NOMO-1 treated with DMSO at 0.1 percent for 48 hours (cell line): ENCODE results near the gene OR5M3.

Source experiments
- DNase-seq: peaks from one replicate; lab custom pipeline; 2025; ENCODE audit not compliant: unreplicated experiment; lab: John Stamatoyannopoulos, UW

OR5M3 gene

DNA sequence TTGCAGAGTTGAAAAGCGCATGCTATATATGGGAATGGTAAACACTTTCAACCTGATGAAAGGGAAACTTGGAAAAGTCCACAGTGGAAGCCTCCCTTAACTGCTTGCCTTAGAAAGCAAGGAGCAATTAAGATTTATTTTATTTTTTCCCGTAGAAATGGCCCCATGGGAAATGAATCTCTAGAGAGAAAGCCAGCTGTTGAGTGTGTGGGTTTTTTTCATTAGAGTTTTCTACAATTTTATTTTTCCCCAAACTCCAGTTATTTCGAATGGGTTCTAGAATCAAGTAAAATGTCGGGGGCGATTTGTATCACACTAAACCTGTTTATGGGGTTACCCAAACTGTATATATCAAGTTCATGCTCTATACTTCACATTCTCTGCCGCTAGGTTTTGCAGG lies at the start of gene OR5M3:
Gene OR5M3 (minus strand): TSS at position 101 of the 400 bp plus-strand sequence. CDS start 2,855 bp downstream, outside the sequence.
- no peak for DNase-seq

DNA sequence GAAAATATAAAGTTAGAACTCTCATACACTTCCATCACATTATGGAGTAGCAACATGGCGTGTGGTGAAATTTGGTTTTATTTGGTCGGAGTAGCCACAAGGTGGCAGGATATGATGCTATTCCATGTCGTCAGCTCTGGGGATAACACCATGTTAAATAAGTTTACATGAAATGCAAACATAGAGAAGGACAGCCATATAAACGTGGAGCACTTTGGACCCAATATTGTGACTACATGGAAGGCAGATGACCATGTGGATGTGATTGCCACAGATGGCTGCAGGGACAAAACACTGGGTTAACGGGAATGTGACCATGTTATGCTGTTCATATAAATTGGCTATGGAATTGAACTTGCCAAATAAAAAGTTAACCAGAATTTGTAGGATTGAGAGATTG lies 48.9 kb upstream of the OR5M3 start:
- no peak for DNase-seq

DNA sequence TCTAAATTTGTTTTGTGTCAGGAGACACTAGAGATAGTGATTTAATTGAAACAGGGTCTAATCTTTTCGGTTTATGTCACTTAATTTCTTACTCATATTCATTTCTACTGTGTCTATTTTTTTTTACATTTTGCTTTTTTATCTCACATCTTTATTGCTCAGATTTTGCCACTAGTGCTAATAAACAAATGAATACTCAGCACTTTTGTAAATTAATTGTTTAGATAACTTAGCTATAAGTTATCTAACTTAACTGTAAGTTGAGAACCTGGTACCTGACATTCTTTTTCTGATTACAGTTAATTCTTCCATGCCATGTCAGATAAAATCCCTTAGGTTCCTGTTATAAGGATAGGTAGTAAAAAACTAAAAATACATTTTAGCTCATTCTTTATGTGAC lies 40.1 kb upstream of the OR5M3 start:
- no peak for DNase-seq

DNA sequence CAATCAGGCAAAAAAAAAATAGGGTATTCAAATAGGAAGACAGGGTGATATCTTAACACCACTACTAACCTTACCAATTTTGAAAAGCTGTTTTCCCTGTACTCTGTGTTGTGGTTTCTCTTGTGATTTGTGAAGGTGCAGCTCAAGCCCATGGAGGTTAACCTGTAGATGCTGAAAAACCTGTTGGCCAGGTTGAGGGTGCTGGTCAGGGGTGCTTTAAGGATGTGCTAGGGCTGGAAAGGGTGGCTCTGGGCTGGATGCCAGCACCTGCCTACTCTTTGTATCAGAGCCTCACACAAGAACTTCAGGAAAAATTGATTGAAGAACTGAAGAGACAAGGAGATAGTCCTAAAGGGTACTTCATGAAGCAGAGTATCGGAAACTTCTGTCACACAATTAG lies 36.3 kb upstream of the OR5M3 start:
- DNase-seq: no peak

DNA sequence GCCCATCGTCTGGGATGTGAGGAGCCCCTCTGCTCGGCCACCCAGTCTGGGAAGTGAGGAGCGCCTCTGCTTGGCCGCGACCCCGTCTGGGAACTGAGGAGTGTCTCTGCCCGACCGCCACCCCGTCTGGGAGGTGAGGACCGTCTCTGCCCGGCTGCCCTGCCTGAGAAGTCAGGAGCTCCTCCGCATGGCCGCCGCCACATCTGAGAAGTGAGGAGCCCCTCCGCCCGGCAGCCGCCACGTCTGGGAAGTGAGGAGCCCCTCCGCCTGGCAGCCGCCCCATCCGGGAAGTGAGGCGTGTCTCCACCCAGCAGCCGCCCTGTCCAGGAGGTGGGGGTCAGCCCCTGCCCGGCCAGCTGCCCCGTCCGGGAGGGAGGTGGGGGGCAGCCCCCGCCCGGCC lies 23.9 kb upstream of the OR5M3 start:
- no peak for DNase-seq

DNA sequence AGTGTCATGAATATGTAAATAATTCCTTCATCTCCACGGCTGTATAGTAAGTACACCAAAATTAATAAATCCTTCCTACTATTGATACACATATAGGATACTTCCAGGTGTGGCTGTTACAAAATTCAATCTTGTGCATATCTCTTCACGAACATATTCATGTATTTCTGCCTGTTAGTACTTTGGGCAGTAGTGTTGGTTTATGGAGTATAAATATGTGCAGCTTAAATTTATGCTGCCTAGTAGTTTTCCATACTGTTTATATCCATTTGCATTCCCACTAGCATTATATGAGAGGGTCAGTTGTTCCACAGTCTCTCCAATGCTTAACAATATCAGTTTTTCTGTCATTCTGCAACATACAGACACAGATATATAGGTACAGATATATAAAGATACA lies 22.0 kb upstream of the OR5M3 start:
- no peak for DNase-seq

DNA sequence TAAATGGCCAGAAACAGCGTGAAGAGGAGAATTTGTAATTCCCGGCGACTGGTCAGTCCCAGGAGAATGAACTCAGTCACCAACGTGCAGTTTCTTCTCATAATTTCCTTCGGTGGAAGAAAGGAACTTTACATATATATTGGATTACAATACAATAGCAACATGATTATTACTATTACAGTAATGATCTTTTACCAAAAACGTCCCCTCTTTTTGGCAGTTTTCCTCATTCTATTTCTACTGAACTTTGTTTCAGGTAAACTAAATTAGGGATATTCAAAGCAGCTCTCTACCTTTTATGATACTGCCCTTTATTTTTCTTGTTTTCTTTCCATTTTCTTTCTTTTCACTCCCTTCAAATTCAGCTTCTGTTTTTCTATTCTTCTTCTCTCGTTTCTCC lies 18.1 kb upstream of the OR5M3 start, which contains the start of gene OR5M8:
Gene OR5M8 (minus strand): TSS at position 101 of the 400 bp plus-strand sequence. CDS start 0 bp downstream, at position 101.
- no peak for DNase-seq

DNA sequence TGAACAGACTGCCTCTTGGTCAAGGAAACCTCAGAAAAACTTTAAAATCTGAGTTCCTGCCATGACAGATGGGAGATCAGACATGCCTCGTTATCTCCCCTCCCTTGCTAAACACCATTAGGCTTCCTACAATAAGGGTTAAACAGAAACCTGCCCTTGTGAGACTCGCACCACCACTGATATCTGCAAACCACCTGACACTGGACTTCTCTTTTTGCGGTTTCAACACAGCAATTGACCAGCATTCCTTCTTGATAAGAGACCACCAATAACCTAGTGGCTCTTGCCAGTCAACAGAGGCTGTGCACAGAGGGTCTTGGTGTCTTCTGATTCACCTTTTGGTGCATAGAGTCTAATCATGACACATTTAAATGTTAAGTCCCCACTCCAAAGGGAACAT lies 13.6 kb upstream of the OR5M3 start:
- no peak for DNase-seq

DNA sequence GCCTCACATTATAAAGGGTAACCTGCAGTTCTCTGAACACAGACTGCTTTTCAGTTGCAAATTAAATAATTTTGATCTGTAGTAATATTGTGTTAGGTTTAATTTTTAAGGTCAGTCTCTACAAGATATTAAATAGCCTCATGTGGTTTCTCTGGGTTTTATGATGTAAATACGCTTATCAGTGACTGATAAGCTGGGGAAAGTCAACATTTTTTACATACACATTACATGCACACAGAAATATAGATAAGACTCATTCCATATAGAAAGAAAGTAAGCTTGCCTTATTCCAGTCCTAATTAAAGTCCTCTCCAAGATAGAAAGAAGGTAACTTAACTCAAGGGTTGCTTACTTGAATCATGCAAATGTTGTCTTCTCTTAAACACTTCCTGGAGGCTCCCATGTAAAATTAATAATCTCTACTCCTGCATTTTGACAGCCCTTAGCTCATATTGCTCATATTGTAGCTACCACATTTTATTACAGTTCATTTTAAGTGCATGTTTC lies 1.6 kb upstream of the OR5M3 start:
- no peak for DNase-seq

DNA sequence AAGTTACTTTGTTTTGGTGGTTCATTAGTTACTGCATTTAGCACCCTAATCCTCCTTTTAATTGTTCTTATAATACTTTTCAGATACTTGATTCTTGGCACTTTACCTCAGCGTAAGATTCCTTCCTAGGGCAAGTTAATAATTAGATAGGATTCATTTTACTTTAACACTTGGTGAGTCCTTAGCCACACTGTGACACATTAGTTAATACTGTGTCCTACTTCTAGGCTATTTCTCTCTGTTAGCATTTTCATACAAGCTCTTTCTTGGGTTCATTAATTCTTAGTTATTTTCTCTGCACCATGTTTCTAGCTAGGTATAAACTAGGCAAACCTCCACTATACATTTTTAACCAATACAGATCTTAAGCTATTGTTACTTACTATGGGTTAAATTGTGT lies 16.1 kb downstream of the OR5M3 start:
- no peak for DNase-seq

DNA sequence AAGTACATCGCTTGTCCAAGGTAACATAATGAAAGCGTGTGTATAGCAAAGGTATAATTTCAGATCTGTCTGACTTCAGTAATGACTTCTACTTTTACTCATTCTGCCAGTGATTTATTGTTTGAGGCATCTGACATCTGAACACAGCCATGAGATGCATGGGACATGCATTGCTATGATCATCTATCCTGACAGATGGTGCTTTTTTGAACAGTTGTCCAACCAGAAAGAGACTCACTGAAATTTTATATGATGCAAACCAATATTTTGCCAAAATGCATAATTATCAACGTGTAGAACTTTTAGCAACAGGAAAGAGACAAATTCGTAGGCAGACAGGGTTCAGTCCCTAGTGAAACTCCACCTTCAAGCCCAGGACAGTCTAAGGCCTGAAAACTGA lies 19.6 kb downstream of the OR5M3 start:
- no peak for DNase-seq
